ENCODE data around the gene SARNP. TPM values are rescaled to one million over a fixed set of nuclear protein-coding genes. Genes with fewer than 3 reads are reported as not detected.

SARNP gene
- total and polyA plus RNA-seq, 10 of the 15 experiments (the other 5 are each of a cell fraction or from before 2014, with no cell fraction given), result 77.6 to 445 (median 188) TPM

- CTCF ChIA-PET, result interaction anchor here (0.8 to 11.4 kb wide), 9 partner anchors 10 to 998 kb away, joined by 3 to 205 read pairs (median 4); partner anchors contain the start of genes ORMDL2 and SARNP
- POLR2A ChIA-PET, result interaction anchor here (0.8 to 2.3 kb wide), 4 partner anchors 15 to 49 kb away, joined by 3 to 9 read pairs (median 4); no protein-coding TSS in a partner anchor
- in situ Hi-C loops (cut with MboI), result no loop called here
Measured at GRCh38 chr12:55722948-55723347, 94.6 kb downstream of the SARNP start.

GRCh38 chr12:55721601-55722213, 95.8 kb downstream of the SARNP start:
- Histone ChIP-seq H3K4me1 (ENCODE audit: control insufficient read depth, insufficient read depth, low read length) (peaks cover 25% of the 10 kb centered on the region), H2AFZ (ENCODE audit: control insufficient read depth, low read depth, low read length) (no peak overlapping the region), H4K20me1 (ENCODE audit: control insufficient read depth, insufficient read depth) (no peaks in the 10 kb centered on the region), H3K9ac (ENCODE audit: control insufficient read depth, insufficient read depth, low read length) (no peak overlapping the region), H3K27me3 (replicated peaks in 1 of 2; ENCODE audit: control insufficient read depth in 2 of 2, insufficient read depth in 2 of 2, low read length in 1 of 2) (no peaks in the 10 kb centered on the region), H3K9me3 (replicated peaks; ENCODE audit: control insufficient read depth, insufficient read depth, low read length) (no peaks in the 10 kb centered on the region), H3K36me3 (ENCODE audit: control insufficient read depth in 2 of 2, insufficient read depth in 2 of 2, low read length in 1 of 2) (peaks cover 7% of the 10 kb centered on the region in 2 experiments; a peak in 3 of 4 replicates), H3K4me2 (ENCODE audit: control insufficient read depth, insufficient read depth) (no peak overlapping the region), H3K4me3 (no peak overlapping the region), H3K27ac (ENCODE audit: control insufficient read depth, insufficient read depth) (no peak overlapping the region), H3K79me2 (ENCODE audit: control insufficient read depth, insufficient read depth, low read length) (peaks cover 8% of the 10 kb centered on the region)
- no peak for DNase-seq (ENCODE audit: low read depth, low spot score)
- TF ChIP-seq IKZF2 (IDR thresholded peaks at IDR 0.05), result no peak
- no peak for TF ChIP-seq ZZZ3 (IDR thresholded peaks at IDR 0.05; ENCODE audit: control insufficient read depth, insufficient read length, low read depth)
- TF ChIP-seq IRF4 (IDR thresholded peaks at IDR 0.05; ENCODE audit: low read depth, low read length), result no peak
- no peak for TF ChIP-seq SP1 (IDR thresholded peaks at IDR 0.05; ENCODE audit: low read depth, low read length)
- no peak for TF ChIP-seq NFYA (IDR thresholded peaks at IDR 0.05; ENCODE audit: borderline replicate concordance, low read depth, low read length)
- no peak for TF ChIP-seq NR2C1 (IDR thresholded peaks at IDR 0.05)
- TF ChIP-seq IKZF1 (conservative IDR thresholded peaks at IDR 0.05), result no peak
- no peak for TF ChIP-seq STAT3 (IDR thresholded peaks at IDR 0.05; ENCODE audit: low read depth, low read length)
- no peak for TF ChIP-seq NR2C2 (IDR thresholded peaks at IDR 0.05; ENCODE audit: borderline replicate concordance, control insufficient read depth, insufficient read length, low read depth)
- no TSS peak for BruUV-seq (replicated peaks)
- intact Hi-C loops (cut with micrococcal nuclease; ENCODE audit: unreplicated experiment) (loop anchor here (1.0 kb wide), 1 partner anchor 61 kb away; no protein-coding TSS in a partner anchor), in situ Hi-C loops (cut with MboI) (no loop called here)
- ChIA-PET SMC1A (ENCODE audit: uncharacterized antibody, unreplicated experiment) (interaction anchor here (1.1 to 3.5 kb wide), 5 partner anchors 8 to 65 kb away, joined by 3 to 16 read pairs (median 3); no protein-coding TSS in a partner anchor), POLR2A (interaction anchor here (0.9 to 1.0 kb wide), 2 partner anchors 16 to 24 kb away, joined by 3 to 4 read pairs; no protein-coding TSS in a partner anchor), RAD21 (ENCODE audit: unreplicated experiment) (interaction anchor here (2.2 to 11.0 kb wide), 2 partner anchors 15 to 65 kb away, joined by 7 to 113 read pairs; no protein-coding TSS in a partner anchor), CTCF (interaction anchor here (0.8 to 11.4 kb wide), 9 partner anchors 8 to 997 kb away, joined by 3 to 205 read pairs (median 5); partner anchors contain the start of genes CD63, ORMDL2 and SARNP)
- no peak for FAIRE-seq
- 84% methylated on average over 14 of the region's 14 CpGs for WGBS (ENCODE audit: insufficient coverage, insufficient replicate concordance, low lambda C conversion rate, missing lambda C conversion rate)
- ATAC-seq, result no peak

More at GRCh38 chr12:55722948-55723347, 94.6 kb downstream of the SARNP start:
- peaks cover 6% of the 10 kb centered on the region for H3K79me2 ChIP-seq (ENCODE audit: control insufficient read depth, insufficient read depth, low read length)
- peaks cover 21% of the 10 kb centered on the region for H3K4me1 ChIP-seq (ENCODE audit: control insufficient read depth, insufficient read depth, low read length)
- no peaks in the 10 kb centered on the region for H3K27me3 ChIP-seq (replicated peaks in 1 of 2; ENCODE audit: control insufficient read depth in 2 of 2, insufficient read depth in 2 of 2, low read length in 1 of 2)
- no peak overlapping the region for H3K27ac ChIP-seq (ENCODE audit: control insufficient read depth, insufficient read depth)
- FAIRE-seq, result no peak
- no TSS peak for BruUV-seq (replicated peaks)
- H3K4me2 ChIP-seq (ENCODE audit: control insufficient read depth, insufficient read depth), result no peak overlapping the region
- H3K4me3 ChIP-seq, result no peak overlapping the region
- H2AFZ ChIP-seq (ENCODE audit: control insufficient read depth, low read depth, low read length), result no peak overlapping the region
- H3K9me3 ChIP-seq (replicated peaks; ENCODE audit: control insufficient read depth, insufficient read depth, low read length), result no peaks in the 10 kb centered on the region
- no peak for DNase-seq (ENCODE audit: low read depth, low spot score)
- RAD21 ChIA-PET (ENCODE audit: unreplicated experiment), result interaction anchor here (0.8 to 11.0 kb wide), 4 partner anchors 14 to 217 kb away, joined by 3 to 113 read pairs (median 3); no protein-coding TSS in a partner anchor
- H3K36me3 ChIP-seq (ENCODE audit: control insufficient read depth in 2 of 2, insufficient read depth in 2 of 2, low read length in 1 of 2), result peaks cover 7% of the 10 kb centered on the region in 2 experiments; a peak in 3 of 4 replicates
- SMC1A ChIA-PET (ENCODE audit: uncharacterized antibody, unreplicated experiment), result interaction anchor here (0.6 to 1.6 kb wide), 4 partner anchors 15 to 105 kb away, joined by 3 to 11 read pairs (median 4); no protein-coding TSS in a partner anchor
- WGBS (ENCODE audit: insufficient coverage, insufficient replicate concordance, low lambda C conversion rate, missing lambda C conversion rate), result 58% methylated on average over 8 of the region's 8 CpGs
- TF ChIP-seq PAX5 (IDR thresholded peaks at IDR 0.05; ENCODE audit: borderline replicate concordance, low read depth, low read length) (peak; percentile 53; the same call in 1 of the 2 replicates), MEF2B (IDR thresholded peaks at IDR 0.05; ENCODE audit: partially characterized antibody, poor library complexity, severe bottlenecking) (no peak), BHLHE40 (IDR thresholded peaks at IDR 0.05; ENCODE audit: borderline replicate concordance in 1 of 2, low read depth in 2 of 2, low read length in 1 of 2) (peak in 1 of 2 experiments; percentile 45; a peak in 1 of 4 replicates)
- intact Hi-C loops (cut with micrococcal nuclease; ENCODE audit: unreplicated experiment), result no loop called here
- peak; percentile 21; the same call in 1 of the 3 replicates for ATAC-seq
- H3K9ac ChIP-seq (ENCODE audit: control insufficient read depth, insufficient read depth, low read length), result no peak overlapping the region
- no peaks in the 10 kb centered on the region for H4K20me1 ChIP-seq (ENCODE audit: control insufficient read depth, insufficient read depth)

Data from GM12878 (cell line).